ENCODE results near the gene PKIB. TPM values are rescaled to one million over a fixed set of nuclear protein-coding genes. Genes with fewer than 3 reads are reported as not detected.

Gene PKIB
- polyA plus RNA-seq, 1 donor (not counting 4 experiments of a cell fraction or from before 2014, with no cell fraction given): 8.7 TPM

DNA sequence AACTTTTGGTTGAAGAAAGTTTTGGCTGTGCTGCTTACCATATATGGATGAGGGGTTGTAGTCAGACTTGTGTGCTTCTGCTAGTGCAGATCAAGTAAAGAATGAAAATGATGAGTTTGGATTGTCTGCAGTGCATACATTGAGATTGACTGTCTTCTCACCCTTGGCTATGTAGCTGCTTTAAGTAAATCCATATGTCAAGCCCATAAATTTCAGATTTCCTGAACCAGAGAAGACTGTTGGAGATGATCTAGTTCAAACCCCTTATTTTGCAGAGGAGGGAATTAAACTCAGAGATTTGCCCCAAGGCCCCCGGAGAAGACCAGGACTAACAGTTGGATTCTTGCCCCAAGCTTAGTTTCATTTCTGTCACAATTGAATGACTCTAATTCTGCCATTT, 67.2 kb downstream of the PKIB start:
- dilution Hi-C loops (cut with MboI; ENCODE audit: extremely low pct_ligation_motif_present, low sequenced_read_pairs): no loop called here

DNA sequence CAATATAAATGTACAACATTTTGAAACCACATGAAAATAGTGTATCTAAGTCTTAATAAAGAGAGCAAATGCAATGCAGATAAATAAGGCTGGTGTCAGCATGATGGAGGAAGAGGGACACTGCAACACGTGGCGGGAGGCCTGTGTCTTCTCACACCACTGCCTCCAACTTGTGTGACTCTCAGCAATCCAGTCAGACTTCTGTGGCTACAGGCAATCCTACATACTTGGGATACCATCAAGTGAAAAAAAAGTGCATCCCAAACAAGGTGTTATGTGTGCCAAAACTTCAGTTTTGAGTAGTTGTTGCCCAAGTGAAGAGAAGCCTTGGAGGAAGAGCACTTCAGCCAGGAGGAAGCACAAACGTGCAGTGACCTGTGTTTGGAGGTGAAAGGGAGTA, 68.6 kb downstream of the PKIB start:
- Histone ChIP-seq H3K9ac (ENCODE audit: control insufficient read depth, extremely low read depth, insufficient read depth, low read length) (no peak overlapping the region), H3K4me1 (ENCODE audit: control insufficient read depth, extremely low read depth, insufficient read depth, low read length) (peaks cover 4% of the 10 kb centered on the region), H3K4me2 (ENCODE audit: control insufficient read depth, extremely low read depth, insufficient read depth, low read depth, low read length) (no peak overlapping the region), H2AFZ (ENCODE audit: control insufficient read depth, low read length) (peak overlapping the region; percentile 23), H3K27ac (ENCODE audit: control insufficient read depth, insufficient read depth, low read length) (no peak overlapping the region), H3K9me3 (ENCODE audit: control insufficient read depth, low read depth, low read length) (no peaks in the 10 kb centered on the region), H4K20me1 (ENCODE audit: control insufficient read depth, extremely low read depth, insufficient read depth, low read length) (no peaks in the 10 kb centered on the region), H3K36me3 (ENCODE audit: control insufficient read depth in 2 of 2, extremely low read depth in 1 of 2, insufficient read depth in 2 of 2, low read length in 2 of 2) (no peaks in the 10 kb centered on the region), H3K4me3 (ENCODE audit: control insufficient read depth in 2 of 3, extremely low read depth in 1 of 3, insufficient read depth in 2 of 3, low read depth in 1 of 3, low read length in 3 of 3) (no peak overlapping the region), H3K79me2 (ENCODE audit: control insufficient read depth, insufficient read depth, low read length) (no peaks in the 10 kb centered on the region), H3K9me1 (ENCODE audit: control insufficient read depth, extremely low read depth, insufficient read depth, low read length) (no peaks in the 10 kb centered on the region), H3K27me3 (ENCODE audit: control insufficient read depth, extremely low read depth, insufficient read depth, low read length) (no peaks in the 10 kb centered on the region)
- DNase-seq (ENCODE audit: low read depth, low spot score): no peak
- dilution Hi-C loops (cut with MboI; ENCODE audit: extremely low pct_ligation_motif_present, low sequenced_read_pairs): no loop called here
- FAIRE-seq: peak; percentile 41
- TF ChIP-seq, protein P1, sequence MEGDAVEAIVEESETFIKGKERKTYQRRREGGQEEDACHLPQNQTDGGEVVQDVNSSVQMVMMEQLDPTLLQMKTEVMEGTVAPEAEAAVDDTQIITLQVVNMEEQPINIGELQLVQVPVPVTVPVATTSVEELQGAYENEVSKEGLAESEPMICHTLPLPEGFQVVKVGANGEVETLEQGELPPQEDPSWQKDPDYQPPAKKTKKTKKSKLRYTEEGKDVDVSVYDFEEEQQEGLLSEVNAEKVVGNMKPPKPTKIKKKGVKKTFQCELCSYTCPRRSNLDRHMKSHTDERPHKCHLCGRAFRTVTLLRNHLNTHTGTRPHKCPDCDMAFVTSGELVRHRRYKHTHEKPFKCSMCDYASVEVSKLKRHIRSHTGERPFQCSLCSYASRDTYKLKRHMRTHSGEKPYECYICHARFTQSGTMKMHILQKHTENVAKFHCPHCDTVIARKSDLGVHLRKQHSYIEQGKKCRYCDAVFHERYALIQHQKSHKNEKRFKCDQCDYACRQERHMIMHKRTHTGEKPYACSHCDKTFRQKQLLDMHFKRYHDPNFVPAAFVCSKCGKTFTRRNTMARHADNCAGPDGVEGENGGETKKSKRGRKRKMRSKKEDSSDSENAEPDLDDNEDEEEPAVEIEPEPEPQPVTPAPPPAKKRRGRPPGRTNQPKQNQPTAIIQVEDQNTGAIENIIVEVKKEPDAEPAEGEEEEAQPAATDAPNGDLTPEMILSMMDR (optimal IDR thresholded peaks at IDR 0.05 in 1 of 3, IDR thresholded peaks at IDR 0.05 in 1 of 3, conservative IDR thresholded peaks at IDR 0.05 in 1 of 3; ENCODE audit: extremely low read depth in 1 of 3, insufficient read depth in 2 of 3, low read length in 3 of 3): no peak
- no peak for TF ChIP-seq EZH2 (IDR thresholded peaks at IDR 0.05; ENCODE audit: low read length)

More for the DNA sequence above, 67.2 kb downstream of the PKIB start:
- Histone ChIP-seq H3K9me1 (ENCODE audit: control insufficient read depth, extremely low read depth, insufficient read depth, low read length) (no peaks in the 10 kb centered on the region), H3K9me3 (ENCODE audit: control insufficient read depth, low read depth, low read length) (no peaks in the 10 kb centered on the region), H3K4me2 (ENCODE audit: control insufficient read depth, extremely low read depth, insufficient read depth, low read depth, low read length) (no peak overlapping the region), H2AFZ (ENCODE audit: control insufficient read depth, low read length) (no peak overlapping the region), H3K4me3 (ENCODE audit: control insufficient read depth in 2 of 3, extremely low read depth in 1 of 3, insufficient read depth in 2 of 3, low read depth in 1 of 3, low read length in 3 of 3) (no peak overlapping the region), H4K20me1 (ENCODE audit: control insufficient read depth, extremely low read depth, insufficient read depth, low read length) (no peaks in the 10 kb centered on the region), H3K36me3 (ENCODE audit: control insufficient read depth in 2 of 2, extremely low read depth in 1 of 2, insufficient read depth in 2 of 2, low read length in 2 of 2) (no peaks in the 10 kb centered on the region), H3K9ac (ENCODE audit: control insufficient read depth, extremely low read depth, insufficient read depth, low read length) (no peak overlapping the region), H3K27ac (ENCODE audit: control insufficient read depth, insufficient read depth, low read length) (no peak overlapping the region), H3K27me3 (ENCODE audit: control insufficient read depth, extremely low read depth, insufficient read depth, low read length) (no peaks in the 10 kb centered on the region), H3K4me1 (ENCODE audit: control insufficient read depth, extremely low read depth, insufficient read depth, low read length) (peaks cover 8% of the 10 kb centered on the region), H3K79me2 (ENCODE audit: control insufficient read depth, insufficient read depth, low read length) (no peaks in the 10 kb centered on the region)
- DNase-seq (ENCODE audit: low read depth, low spot score) (no peak), FAIRE-seq (no peak)
- TF ChIP-seq, protein P1 (optimal IDR thresholded peaks at IDR 0.05 in 1 of 3, IDR thresholded peaks at IDR 0.05 in 1 of 3, conservative IDR thresholded peaks at IDR 0.05 in 1 of 3; ENCODE audit: extremely low read depth in 1 of 3, insufficient read depth in 2 of 3, low read length in 3 of 3): no peak
- TF ChIP-seq EZH2 (IDR thresholded peaks at IDR 0.05; ENCODE audit: low read length): no peak
